Prostate gland (tissue), 2 donors: ENCODE data around the gene PRDM16.

Experiments
- CTCF ChIP-seq, 4 experiments: fragments of 200-600 bp in 2 of 4; fragments of 450-650 bp in 2 of 4; sonication (generic) in 2 of 4; IDR thresholded peaks; 1 replicate in 3 of 4; 2 replicates in 1 of 4; pipeline ENCODE4 v1.5.1; 2016 to 2019; ENCODE audit warnings: antibody characterized with exemption in 4 of 4, mild to moderate bottlenecking in 2 of 4, moderate library complexity in 2 of 4
- POLR2A ChIP-seq: fragments of 450-650 bp; IDR thresholded peaks from one replicate; pipeline ENCODE4 v1.6.1; 2016; ENCODE audit warnings: antibody characterized with exemption, mild to moderate bottlenecking

- TF ChIP-seq CTCF (IDR thresholded peaks at IDR 0.05) = no peak
- no peak for TF ChIP-seq POLR2A
Measured at GRCh38 chr1:3230553-3230952, 161.6 kb downstream of the PRDM16 start.
